IMR-90 (cell line): Measurements from ENCODE around the gene PNPLA5. TPM values are rescaled to one million over a fixed set of nuclear protein-coding genes. Genes with fewer than 3 reads are reported as not detected.

Source experiments
- ATAC-seq: fragments of 200-7000 bp; cut with Tn5 transposase; 2 replicates; pipeline ENCODE4 v1.9.1; 2020; ENCODE audit warnings: low read depth, mild to moderate bottlenecking, moderate library complexity
- BruUV-seq: library from RNA; stranded (reverse); fragments of 400-500 nt; replicated peaks from 2 replicates; lab custom pipeline; 2021; lab: Mats Ljungman, UMichigan
- CTCF ChIA-PET: fragments of 300-600 bp; formaldehyde crosslinking; extraction: SDS; loops from one replicate; lab custom pipeline; 2021; ENCODE audit warnings: antibody characterized with exemption; lab: Yijun Ruan, JAX
- POLR2A ChIA-PET: fragments of 300-600 bp; sonication (Branson Sonifier 250); formaldehyde crosslinking; loops from one replicate; lab custom pipeline; 2022; ENCODE audit warnings: antibody characterized with exemption; ENCODE audit not compliant: unreplicated experiment; lab: Charles Lee
- DNase-seq: peaks from one replicate; pipeline ENCODE4 v3.0.0; 2013
- H2AFZ ChIP-seq: replicated peaks from 2 replicates; pipeline ENCODE3; 2013; ENCODE audit warnings: low read length, mild to moderate bottlenecking; ENCODE audit not compliant: poor library complexity
- H2AK5ac ChIP-seq: 2 replicates; pipeline ENCODE4 v1.6.1; 2013; ENCODE audit warnings: low read depth, low read length, inconsistent platforms
- H2AK9ac ChIP-seq: replicated peaks from 2 replicates; pipeline ENCODE3; 2013; ENCODE audit warnings: mild to moderate bottlenecking, low read depth, low read length, moderate library complexity; ENCODE audit not compliant: poor library complexity
- H2BK120ac ChIP-seq: 2 replicates; pipeline ENCODE4 v1.6.1; 2013; ENCODE audit warnings: low read depth, low read length, inconsistent platforms
- H2BK15ac ChIP-seq: 3 replicates; pipeline ENCODE4 v1.6.1; 2013; ENCODE audit warnings: low read depth, low read length, inconsistent platforms
- H2BK20ac ChIP-seq: 2 replicates; pipeline ENCODE4 v1.6.1; 2013; ENCODE audit warnings: low read depth, mild to moderate bottlenecking, inconsistent platforms, low read length, moderate library complexity
- H2BK5ac ChIP-seq: 2 replicates; pipeline ENCODE4 v1.6.1; 2013; ENCODE audit warnings: mild to moderate bottlenecking, low read depth, low read length, inconsistent platforms; ENCODE audit not compliant: poor library complexity, severe bottlenecking
- H3K14ac ChIP-seq: replicated peaks from 2 replicates; pipeline ENCODE4 v1.6.1; 2013; ENCODE audit warnings: low read depth, low read length, inconsistent platforms
- H3K18ac ChIP-seq: 2 replicates; pipeline ENCODE4 v1.6.1; 2013; ENCODE audit warnings: low read depth, low read length, control low read depth
- H3K23ac ChIP-seq: 2 replicates; pipeline ENCODE4 v1.6.1; 2013; ENCODE audit warnings: low read depth, low read length, inconsistent platforms
- H3K27ac ChIP-seq: 2 replicates; pipeline ENCODE4 v1.5.1; 2013; ENCODE audit warnings: mild to moderate bottlenecking, control low read depth, low read length; ENCODE audit not compliant: insufficient read depth
- H3K27me3 ChIP-seq: 2 replicates; pipeline ENCODE4 v1.6.1; 2013; ENCODE audit warnings: low read length; ENCODE audit not compliant: control insufficient read depth, insufficient read depth
- H3K36me3 ChIP-seq: 2 replicates; pipeline ENCODE4 v1.6.1; 2013; ENCODE audit warnings: low read length, mixed read lengths; ENCODE audit not compliant: control insufficient read depth, insufficient read depth
- H3K4ac ChIP-seq: 2 replicates; pipeline ENCODE4 v1.6.1; 2013; ENCODE audit warnings: low read depth, low read length, inconsistent platforms
- H3K4me1 ChIP-seq: 2 replicates; pipeline ENCODE4 v1.6.1; 2013; ENCODE audit warnings: low read length, mixed read lengths; ENCODE audit not compliant: control insufficient read depth, insufficient read depth
- H3K4me2 ChIP-seq: 2 replicates; pipeline ENCODE4 v1.6.1; 2013; ENCODE audit warnings: low read depth, mild to moderate bottlenecking, control low read depth, low read length, moderate library complexity
- H3K4me3 ChIP-seq: 2 replicates; pipeline ENCODE4 v1.5.1; 2013; ENCODE audit warnings: low read depth, mild to moderate bottlenecking, control low read depth, low read length, moderate library complexity; ENCODE audit not compliant: insufficient read depth
- H3K56ac ChIP-seq: 2 replicates; pipeline ENCODE4 v1.6.1; 2013; ENCODE audit warnings: low read length, inconsistent platforms; ENCODE audit not compliant: insufficient read depth; ENCODE audit errors: extremely low read depth
- H3K79me1 ChIP-seq, 2 experiments: 2 replicates each; pipeline ENCODE4 v1.6.1; 2013; ENCODE audit warnings: low read length in 2 of 2, inconsistent platforms in 1 of 2, low read depth in 1 of 2
- H3K9ac ChIP-seq: 2 replicates; pipeline ENCODE4 v1.6.1; 2013; ENCODE audit warnings: low read depth, low read length, control low read depth
- H3K9me1 ChIP-seq: 2 replicates; pipeline ENCODE4 v1.6.1; 2013; ENCODE audit warnings: low read length, inconsistent platforms; ENCODE audit not compliant: insufficient read depth
- H3K9me3 ChIP-seq: 2 replicates; pipeline ENCODE4 v1.6.1; 2013; ENCODE audit warnings: low read length; ENCODE audit not compliant: control insufficient read depth, insufficient read depth
- H4K20me1 ChIP-seq: 2 replicates; pipeline ENCODE4 v1.6.1; 2013; ENCODE audit warnings: low read length, inconsistent platforms; ENCODE audit not compliant: insufficient read depth
- H4K5ac ChIP-seq: 2 replicates; pipeline ENCODE4 v1.6.1; 2013; ENCODE audit warnings: mild to moderate bottlenecking, low read depth, low read length, control low read depth
- H4K8ac ChIP-seq, 2 experiments: 2 replicates each; pipeline ENCODE4 v1.6.1; 2013; ENCODE audit warnings: low read depth in 2 of 2, low read length in 2 of 2, control low read depth in 1 of 2, inconsistent platforms in 1 of 2
- H4K91ac ChIP-seq: 2 replicates; pipeline ENCODE4 v1.6.1; 2013; ENCODE audit warnings: low read depth, low read length, inconsistent platforms; ENCODE audit not compliant: insufficient read depth
- CEBPB ChIP-seq: IDR thresholded peaks from 2 replicates; pipeline ENCODE4 v1.6.1; 2012; ENCODE audit warnings: low read depth, low read length, improper control_type of control experiment
- CTCF ChIP-seq: conservative IDR thresholded peaks from 2 replicates; pipeline ENCODE4 v1.5.1; 2012; ENCODE audit warnings: mild to moderate bottlenecking, low read depth, low read length, improper control_type of control experiment
- WGBS, 2 experiments: methylation state at CpG; one replicate each; pipeline versions ENCODE4 v1.1.5 to v1.1.7; 2013; ENCODE audit warnings: missing lambda C conversion rate in 2 of 2; ENCODE audit not compliant: insufficient read length in 1 of 2; ENCODE audit errors: extremely low coverage in 2 of 2; 5-methylcytosine and 5-hydroxymethylcytosine counted together
- dilution Hi-C: fragments of 300-500 bp; cut with HindIII; formaldehyde crosslinking; loops from one replicate; pipeline ENCODE4 v1.14.3; 2018; ENCODE audit warnings: low sequenced_read_pairs; ENCODE audit not compliant: unreplicated experiment
- in situ Hi-C: fragments of 300-500 bp; cut with MboI; formaldehyde crosslinking; loops from 3 replicates; pipeline ENCODE4 v1.14.3; 2019; ENCODE audit warnings: low sequenced_read_pairs, inconsistent platforms, mixed read lengths
- intact Hi-C: fragments of 100-400 bp; cut with micrococcal nuclease; formaldehyde crosslinking; loops from 2 replicates; pipeline ENCODE4 v1.10.0; 2022
- polyA plus RNA-seq, 3 experiments: library from polyadenylated mRNA; depleted of rRNA; stranded (reverse); fragments of >200 nt; gene quantifications; 2 replicates each; pipeline ENCODE4 v1.2.3, GENCODE V29; 2012; ENCODE audit warnings: low replicate concordance in 1 of 3
- total RNA-seq: library from RNA; depleted of rRNA; stranded (reverse); fragments of >200 nt; gene quantifications from 2 replicates; pipeline ENCODE4 v1.2.3, GENCODE V29; 2012

PNPLA5 gene
- total and polyA plus RNA-seq, 2 of the 4 experiments (the other 2 are of a cell fraction), result 0.18 to 0.44 TPM

GRCh38 chr22:43882122-43882767 is 9.6 kb downstream of the PNPLA5 start:
- Histone ChIP-seq H4K91ac (no peak overlapping the region), H3K4me3 (no peak overlapping the region), H3K14ac (no peak overlapping the region), H3K56ac (no peak overlapping the region), H3K18ac (no peak overlapping the region), H3K9ac (no peak overlapping the region), H3K27ac (no peak overlapping the region), H3K4me1 (no peaks in the 10 kb centered on the region), H2BK5ac (no peak overlapping the region), H2AK5ac (no peak overlapping the region), H2BK20ac (no peak overlapping the region), H4K5ac (no peak overlapping the region), H3K4ac (no peak overlapping the region), H3K79me1 (no peaks in the 10 kb centered on the region), H2BK120ac (no peak overlapping the region), H3K9me3 (no peaks in the 10 kb centered on the region; the same call in 1 of the 2 replicates), H2BK15ac (no peak overlapping the region), H3K23ac (no peak overlapping the region), H3K27me3 (peaks cover 13% of the 10 kb centered on the region; the same call in 1 of the 2 replicates), H3K4me2 (no peak overlapping the region), H3K36me3 (no peaks in the 10 kb centered on the region), H4K8ac (no peak overlapping the region), H3K9me1 (no peaks in the 10 kb centered on the region), H2AK9ac (no peak overlapping the region), H4K20me1 (no peaks in the 10 kb centered on the region), H2AFZ (no peak overlapping the region)
- intact Hi-C loops, result loop anchor here (5.0 kb wide), 1 partner anchor 65 kb away; no protein-coding TSS in a partner anchor
- DNase-seq (no peak), ATAC-seq (no peak)
- BruUV-seq, result no TSS peak
- ChIA-PET POLR2A (no interaction called here), CTCF (interaction anchor here (0.6 to 1.5 kb wide), 4 partner anchors 17 to 70 kb away, joined by 3 read pairs; partner anchors contain the start of gene EFCAB6)
- in situ Hi-C loops, result no loop called here
- WGBS, 2 experiments, result 71% methylated on average over 5 of the region's 9 CpGs; no CpG with 5 or more reads in 1 of the 2 experiments
- TF ChIP-seq CTCF (no peak), CEBPB (peak; percentile 55)
- dilution Hi-C loops, result no loop called here
